NCI-H2107 (cell line): Measurements from ENCODE around the gene CLIC3.

Experiments used
- DNase-seq: peaks from one replicate; lab custom pipeline; 2025; lab: John Stamatoyannopoulos, UW

Gene CLIC3

DNA sequence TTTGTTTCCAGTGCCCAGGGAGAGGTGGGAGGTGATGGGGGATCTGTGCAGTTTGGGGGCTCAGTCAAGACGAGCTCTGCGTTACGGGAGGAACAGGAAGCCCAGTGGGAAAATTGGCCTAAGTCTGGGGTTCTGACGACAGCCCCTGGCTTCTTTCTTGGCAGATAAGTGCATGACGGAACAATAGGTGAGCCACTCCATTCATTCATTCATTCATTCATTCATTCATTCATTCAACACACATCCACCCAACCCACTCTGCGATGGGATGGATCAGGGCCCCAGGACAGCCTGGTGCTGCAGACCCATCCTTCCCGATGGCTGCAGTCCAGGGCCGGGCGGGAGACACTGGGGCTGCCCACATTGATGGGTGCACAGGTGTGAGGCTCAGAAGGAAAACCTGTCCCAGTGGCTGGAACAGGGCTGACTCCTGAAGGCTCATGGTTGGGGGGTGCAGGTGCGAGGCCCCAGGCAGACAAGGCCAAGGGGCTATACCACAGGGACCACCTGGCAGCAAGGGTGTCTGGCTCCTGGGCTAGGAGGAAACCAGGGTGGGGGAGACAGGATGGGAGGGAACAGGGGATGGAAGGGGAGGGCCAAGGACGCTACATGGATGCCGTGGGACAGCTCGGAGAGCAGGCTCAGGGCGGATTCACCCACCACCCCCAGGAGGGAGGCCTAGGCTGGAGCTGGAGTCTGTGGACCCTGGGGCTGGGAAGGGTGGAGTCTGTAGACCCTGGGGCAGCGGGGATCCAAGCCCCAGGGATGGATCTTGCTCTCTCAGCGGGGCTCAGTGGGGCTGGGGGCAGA is 15.5 kb downstream of the CLIC3 start:
- no peak for DNase-seq

DNA sequence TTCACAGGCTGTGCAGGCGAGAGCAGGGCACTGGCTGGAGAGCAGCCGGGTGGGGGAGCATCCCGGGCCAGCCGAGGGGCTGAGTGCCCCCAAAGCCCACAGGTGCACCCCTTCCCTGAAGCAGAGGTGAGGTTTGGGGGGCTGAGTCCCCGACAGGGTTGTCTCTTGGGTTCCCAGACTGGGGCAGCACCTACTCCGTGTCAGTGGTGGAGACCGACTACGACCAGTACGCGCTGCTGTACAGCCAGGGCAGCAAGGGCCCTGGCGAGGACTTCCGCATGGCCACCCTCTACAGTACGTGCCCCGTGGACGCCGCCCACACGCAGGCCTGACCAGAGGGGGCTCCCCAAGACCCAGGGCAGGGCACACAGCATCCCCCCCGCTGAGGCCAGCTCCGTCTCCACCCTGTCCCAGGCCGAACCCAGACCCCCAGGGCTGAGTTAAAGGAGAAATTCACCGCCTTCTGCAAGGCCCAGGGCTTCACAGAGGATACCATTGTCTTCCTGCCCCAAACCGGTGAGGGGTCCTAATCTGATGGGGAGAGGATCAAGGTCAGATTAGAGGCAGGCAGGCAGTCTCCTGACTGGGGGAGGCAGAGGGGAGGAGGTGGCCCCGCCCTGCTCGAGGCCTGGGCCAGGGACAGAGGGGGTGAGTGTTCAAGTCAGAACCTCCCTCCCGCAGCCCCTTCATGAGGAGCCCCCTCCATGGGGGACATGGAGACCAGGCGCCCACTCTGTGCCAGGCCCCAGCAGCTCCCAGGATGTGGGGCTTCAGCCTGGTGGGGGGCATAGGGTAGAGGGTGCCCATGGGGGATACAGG is 16.4 kb downstream of the CLIC3 start:
- no peak for DNase-seq

DNA sequence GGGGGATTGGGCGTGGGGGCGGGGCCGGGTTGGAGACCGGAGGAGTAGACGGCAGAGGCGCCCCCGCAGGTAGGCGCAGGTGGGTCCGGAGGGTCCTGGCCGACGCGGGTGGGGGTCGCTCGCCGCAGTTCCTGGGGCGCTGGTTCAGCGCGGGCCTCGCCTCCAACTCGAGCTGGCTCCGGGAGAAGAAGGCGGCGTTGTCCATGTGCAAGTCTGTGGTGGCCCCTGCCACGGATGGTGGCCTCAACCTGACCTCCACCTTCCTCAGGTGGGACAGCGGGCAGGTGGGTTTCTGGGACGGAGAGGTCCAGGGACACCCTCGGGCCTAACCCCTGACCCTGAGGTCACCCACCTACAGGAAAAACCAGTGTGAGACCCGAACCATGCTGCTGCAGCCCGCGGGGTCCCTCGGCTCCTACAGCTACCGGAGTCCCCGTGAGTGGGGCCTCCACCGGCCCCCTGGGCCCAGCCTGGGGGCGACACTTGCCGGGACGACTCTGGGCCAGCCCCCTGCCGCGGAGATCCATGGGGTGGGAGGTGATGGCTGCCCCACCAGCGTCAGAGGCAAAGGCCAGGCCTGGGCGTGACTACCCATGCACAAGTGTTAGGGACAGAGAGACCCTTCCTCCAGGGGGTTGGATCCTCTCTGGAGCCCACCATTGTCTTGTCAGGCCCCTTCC is 17.4 kb downstream of the CLIC3 start:
- DNase-seq = no peak

DNA sequence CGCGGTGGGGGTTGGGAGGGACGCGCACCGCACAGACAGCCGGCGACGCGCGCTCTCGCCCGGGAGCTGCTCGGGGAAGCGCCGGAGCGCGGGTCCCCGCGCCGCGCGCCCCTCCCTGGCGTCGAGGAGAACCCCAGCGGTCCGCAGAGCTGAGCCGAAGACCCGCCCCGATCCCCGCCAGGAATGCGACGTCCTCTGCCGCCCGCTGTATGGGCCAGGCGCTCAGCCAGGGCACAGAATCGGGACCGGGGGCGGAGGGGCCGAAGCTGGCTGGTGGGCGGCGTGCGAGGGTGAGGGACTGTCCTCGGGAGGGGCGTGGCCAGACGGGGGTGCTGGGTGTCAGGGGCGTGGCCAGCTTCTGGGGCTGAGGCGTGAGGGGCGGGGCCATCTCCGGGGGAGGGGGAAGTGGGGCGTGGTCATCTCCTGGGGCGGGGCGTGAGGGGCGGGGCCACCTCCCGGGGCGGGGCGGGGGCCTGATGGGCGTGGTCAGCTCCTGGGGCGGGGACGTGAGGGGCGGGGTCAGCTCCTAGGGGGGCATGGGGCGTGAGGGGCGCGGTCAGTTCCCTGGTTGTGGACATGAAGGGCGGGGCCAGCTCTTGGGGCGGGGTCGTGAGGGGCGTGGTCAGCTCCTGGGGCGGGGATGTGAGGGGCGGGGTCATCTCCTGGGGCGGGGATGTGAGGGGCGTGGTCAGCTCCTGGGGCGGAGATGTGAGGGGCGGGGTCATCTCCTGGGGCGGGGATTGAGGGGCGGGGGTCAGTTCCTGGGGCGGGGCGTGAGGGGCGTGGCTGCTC is 18.1 kb downstream of the CLIC3 start:
- no peak for DNase-seq

DNA sequence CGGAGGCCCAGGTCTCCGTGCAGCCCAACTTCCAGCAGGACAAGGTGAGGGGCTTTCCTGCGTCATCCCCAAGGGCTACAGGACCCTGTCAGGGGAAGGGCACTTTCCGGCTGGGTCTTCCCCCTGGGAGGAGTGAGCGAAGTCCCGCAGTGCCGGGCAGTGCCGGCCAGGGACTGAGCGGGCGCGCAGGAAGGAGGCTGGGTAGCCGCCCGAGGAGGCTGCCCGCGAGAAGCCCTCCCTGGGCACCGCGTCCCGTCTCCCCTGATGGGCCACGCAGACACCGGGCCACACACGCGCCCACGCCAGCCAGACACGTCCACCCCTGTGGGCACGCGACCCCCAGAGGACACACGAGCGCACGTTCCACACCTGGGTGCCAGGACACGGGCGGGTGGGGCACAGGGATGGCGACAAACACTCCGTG is 18.7 kb downstream of the CLIC3 start:
- DNase-seq = no peak

DNA sequence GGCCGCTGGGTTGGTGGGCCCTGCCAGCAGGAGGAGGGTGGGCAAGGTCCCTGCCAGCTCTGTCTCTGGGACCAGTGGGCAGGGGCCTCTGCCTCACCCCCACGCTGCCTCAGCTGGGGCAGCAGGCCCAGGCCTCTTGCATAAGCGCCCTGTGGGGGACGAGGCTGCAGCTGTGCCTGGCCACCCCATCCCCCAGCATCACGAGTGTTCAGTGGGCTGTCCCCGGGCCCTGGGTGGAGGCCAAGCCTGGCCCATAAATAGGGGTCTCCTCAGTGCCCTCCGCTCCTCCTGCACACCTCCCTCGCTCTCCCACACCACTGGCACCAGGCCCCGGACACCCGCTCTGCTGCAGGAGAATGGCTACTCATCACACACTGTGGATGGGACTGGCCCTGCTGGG is 19.1 kb downstream of the CLIC3 start, which contains the start of gene PTGDS:
PTGDS (plus strand) TSS at position 282 of the 400 bp plus-strand sequence; CDS start at position 357, 75 bp downstream.
- DNase-seq = no peak

DNA sequence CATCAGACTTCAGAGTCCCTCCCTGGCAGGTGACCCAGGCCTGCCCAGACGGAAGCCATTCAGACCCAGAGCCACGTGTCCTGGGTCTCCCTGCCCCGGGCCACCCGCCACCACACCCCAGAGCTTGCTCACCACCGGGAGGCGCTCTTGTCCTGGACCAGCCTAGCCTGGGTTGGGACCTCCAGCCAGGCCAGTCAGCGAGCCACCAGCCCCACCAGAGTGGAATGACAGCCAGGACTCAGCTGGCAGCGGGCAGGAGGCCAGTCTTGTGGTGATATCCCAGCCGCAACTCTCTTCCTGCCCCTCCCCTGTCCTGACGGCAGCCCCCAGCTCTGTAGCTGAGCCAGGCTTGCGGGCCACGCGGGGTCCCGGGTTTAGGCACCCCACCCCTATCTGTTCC is 20.7 kb downstream of the CLIC3 start:
- no peak for DNase-seq

DNA sequence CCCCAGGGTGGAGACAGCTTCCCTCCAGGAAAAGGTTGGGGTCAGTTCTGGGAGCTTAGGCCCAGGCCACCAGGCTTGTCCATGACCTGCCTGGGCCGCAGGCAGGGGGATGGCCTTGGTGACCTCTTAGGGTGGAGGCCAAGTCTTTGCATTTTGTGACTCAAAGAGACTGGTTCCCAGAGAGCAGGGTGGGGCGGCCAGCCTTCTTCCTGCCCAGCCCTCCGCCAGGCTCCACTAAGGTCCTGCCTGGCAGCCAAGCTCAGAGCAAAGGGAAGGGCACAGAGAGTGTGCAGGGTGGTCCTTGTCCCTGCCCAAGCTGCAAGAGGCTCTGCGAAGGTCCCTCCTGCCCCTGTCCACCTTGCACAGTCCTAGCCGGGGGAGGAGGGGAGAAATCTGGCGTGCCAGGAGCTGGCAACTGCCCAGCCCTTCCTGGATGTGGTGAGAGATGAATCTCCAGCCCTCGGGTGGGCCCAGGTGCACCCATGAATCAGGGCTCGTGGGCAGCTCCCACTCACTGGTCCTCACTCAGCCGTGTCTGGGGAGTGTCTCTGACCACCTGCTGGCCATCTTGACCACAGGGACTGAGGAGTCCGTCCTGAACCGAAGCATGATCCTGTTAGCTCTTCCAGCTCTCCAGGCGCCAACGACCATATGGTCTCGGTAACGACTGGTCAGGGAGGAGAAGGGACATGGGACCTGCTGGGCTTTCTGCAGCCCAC is 21.4 kb downstream of the CLIC3 start:
- DNase-seq = no peak

DNA sequence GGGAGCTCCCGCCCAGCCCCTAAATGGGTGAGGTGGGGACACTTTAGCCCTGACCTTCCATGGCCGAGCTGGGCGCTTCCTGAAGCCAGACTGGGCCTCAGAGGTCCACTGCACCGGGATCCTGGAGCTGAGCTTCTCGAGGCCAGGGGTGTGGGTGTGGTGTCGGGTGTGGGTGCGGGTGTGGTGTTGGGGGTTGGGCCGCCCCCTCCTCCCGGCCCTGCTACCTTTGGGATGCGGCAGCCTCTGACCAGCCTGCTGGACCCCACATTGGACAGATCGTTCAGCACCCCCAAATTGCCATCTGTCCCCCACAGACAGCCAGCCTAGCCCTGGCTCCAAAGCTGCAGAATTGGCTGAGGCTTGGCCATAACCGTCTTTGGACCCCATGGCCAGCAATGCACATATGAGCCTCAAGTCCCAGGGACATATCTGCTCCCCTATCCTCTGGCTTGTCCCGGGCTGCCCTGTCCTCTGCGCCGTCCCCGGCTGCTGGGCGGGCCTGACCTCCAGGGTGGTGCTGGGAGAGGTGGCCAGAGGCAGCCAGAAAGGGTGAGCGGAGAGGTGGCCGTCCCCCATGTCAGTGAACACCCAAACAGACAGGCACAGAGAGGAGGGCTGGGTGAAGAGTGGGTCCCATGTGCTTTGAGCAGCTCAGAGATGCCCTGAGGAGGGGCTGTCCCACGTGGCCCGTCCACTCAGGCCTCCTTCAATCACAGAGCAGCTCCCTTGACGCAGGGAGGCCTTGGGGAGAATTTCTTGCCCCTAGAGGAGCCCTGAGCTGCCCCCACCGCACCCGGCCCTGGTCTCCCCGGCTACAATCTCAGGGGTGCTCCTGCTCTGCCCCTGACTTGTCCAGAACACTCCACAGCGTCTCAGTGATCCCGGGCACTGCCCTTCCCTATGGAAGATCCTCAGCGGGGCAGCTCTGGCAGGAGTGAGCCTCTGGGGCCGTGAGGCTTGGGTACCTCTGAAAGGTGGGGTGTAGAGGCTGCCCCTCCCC is 22.4 kb downstream of the CLIC3 start:
- DNase-seq = no peak

DNA sequence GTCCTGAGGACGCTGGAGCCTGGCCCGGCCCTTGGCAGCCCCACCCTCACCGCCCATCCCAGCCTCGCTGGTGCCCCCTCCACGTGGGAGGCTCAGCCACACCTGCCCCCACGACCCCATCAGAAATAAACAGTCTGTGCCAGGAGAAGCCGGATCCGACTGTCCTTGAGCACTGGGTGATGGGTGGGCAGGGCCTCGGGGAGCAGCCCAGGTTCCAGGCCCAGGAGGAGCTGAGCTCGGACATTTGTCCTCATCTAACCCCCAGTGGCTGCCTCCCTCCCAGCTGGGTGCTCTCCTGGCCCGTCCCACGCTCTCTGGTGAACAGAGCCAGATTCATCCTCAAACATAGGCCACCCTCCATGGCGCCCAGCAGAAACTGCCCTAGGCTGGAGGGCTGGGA is 23.6 kb downstream of the CLIC3 start:
- DNase-seq = no peak

DNA sequence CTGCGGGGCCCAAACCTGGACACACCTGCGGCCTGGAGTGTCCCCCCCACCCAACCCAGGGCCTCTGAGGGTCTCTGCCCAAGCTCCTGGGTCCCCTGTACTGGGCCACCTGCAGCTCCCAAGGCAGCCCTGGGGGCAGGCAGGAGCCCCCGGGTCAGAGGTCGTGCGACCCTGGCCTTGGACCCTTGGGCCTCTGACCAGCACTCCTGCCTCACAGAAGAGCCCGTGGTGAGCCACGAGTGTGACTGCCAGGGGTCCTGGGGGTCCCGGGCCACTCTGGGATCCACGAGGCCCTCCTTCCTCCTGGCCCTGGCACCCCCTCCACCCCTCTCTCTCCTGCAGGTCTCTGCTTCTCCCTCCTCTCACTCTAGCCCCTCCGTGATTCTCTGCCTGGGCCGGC is 24.0 kb downstream of the CLIC3 start:
- no peak for DNase-seq

DNA sequence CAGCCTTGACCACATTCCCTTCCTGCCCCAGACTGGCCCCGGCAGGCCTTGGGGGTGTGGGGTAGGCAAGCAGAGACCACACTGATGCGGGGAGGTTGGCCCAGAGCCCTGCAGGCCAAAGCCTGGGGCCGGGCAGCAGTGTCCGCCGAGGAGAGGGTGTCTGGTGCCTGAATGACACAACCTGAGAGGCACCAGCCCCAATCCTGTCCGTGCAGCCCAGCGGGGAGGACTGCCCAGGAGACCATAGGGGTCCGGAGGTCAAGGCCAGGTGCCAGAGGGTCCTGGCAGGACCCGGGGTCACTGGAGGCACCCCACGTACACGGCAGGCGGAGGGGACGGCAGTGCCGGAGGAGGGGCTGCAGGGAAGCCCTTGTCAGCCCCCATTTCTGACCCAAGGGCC is 24.6 kb downstream of the CLIC3 start:
- DNase-seq = no peak

DNA sequence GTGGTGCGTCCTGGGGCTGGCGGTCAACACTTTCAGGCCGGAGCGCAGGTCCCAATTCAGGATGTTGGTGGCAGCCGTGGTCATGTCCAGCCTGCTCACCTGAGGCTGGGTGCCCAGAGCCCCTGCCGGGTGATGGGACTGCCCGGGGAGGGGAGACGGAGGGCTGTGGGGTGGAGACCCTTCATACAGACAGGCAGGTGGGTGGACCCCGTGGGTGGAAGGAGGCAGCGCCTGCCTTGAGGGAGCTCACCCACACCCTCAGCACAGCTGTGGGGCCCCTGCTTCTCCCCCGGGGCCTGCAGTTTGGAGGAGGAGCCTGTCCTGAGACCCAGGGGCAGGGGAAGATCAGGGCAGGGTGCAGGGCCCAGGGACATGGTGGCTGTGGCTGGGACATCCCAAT is 26.0 kb downstream of the CLIC3 start:
- no peak for DNase-seq

DNA sequence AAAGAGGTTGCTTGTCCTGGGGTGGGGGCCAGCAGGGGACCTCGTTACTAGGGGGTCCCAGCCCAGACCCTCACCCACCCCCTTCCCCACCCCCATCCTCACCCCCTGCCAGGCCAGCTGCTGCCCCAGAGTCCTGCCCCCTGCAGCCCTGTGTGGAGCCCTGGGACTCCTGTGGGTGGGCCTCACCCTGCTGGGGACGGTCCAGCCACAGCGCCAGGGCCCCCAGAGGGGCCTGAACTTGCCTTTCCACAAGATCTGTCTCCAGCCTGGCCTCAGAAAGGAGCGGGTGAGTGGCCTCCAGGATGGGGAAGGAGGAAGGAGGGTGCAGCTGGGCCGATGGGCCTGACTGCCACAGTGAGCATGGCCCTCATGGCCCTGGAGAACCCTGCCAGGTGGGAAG is 26.6 kb downstream of the CLIC3 start:
- no peak for DNase-seq

DNA sequence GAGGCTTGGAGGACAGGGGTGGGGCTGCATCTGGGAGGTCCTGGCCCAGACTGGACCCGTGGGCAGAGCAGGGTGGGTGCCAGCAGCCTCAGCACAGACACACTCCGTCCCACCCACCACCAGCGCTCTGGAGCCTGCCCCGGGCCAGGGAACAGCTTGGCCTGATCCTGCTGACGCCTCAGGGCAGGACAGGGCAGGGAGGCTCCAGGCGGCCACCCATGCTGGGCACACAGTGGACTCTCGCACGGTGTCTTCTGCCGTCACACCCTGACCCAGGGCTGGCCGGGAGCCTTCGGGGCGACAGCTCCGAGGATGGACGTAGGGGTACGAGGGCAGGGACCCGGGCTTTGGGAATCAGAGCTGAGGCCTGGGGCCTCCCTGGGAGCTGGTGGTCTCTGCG is 27.2 kb downstream of the CLIC3 start:
- no peak for DNase-seq

DNA sequence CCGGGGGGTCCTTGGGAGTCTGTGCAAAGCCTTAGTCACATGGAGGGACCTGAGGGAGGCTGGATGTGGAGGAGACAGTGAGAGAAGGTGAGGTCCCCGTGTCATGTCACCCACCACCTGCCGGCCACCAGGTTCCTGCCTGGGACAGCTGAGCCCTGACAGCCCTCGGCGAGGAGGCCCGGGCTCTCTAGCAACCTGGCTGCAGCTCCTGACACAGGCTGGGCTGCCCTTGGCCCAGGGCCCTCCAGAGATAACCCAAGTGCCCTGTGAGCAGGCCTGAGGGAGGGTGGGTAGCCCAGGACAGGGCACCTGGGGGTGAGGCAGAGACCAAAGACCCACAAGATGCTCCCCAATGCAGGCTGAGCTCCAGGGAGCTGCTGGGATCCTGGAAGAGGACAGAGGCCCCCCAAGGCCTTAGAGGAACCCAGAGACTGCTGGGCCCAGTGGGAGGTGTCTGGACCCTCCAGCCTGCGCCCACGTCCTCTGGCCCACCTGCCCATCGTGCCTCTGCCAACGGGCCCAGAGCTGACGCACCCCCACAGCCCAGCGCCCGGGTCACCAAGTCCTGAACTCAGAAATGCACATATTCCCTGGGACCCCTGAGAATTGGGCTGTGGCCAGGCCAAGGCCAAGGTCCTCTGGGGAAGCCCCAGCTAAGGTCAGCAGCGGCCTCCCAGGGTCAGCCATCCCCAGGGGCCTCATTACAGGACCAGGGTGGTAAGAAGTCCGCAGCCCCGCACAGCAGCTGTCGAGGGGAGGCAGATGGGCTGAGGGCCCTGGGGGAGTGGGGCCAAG is 27.8 kb downstream of the CLIC3 start:
- DNase-seq = no peak

DNA sequence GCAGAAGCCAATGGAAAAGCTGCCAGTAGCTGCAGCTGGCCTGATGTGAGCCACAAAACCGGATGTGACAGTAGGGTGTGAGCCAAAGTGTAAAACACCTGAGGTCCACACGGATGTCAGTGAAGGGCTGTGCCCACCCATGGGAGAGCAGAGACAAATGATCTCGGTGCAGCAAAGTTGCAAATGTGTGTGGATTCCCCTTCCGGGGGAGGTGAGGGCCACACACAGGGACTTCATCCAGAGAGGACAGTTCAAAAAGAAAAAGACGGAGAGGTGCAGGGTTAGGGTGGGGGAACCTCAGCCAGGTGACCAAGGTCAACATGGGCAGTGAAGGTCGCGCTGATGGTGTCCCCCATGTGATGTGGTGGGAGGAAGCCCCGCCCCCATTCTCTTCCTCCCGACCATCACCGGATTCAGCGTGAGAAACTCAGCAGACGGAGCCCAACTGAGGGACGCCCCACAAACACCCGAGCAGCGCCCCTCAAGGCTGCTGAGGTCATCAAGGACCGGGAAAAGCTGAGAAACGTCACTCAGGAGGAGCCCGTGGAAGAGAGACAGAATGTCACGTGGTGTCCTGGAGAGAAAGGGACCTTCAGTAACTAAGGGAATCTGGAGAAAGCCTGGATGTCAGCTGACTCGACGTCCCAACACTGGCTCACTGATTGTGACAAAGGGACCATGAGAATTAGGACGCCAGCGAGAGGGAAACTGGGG is 30.4 kb downstream of the CLIC3 start:
- DNase-seq = no peak

DNA sequence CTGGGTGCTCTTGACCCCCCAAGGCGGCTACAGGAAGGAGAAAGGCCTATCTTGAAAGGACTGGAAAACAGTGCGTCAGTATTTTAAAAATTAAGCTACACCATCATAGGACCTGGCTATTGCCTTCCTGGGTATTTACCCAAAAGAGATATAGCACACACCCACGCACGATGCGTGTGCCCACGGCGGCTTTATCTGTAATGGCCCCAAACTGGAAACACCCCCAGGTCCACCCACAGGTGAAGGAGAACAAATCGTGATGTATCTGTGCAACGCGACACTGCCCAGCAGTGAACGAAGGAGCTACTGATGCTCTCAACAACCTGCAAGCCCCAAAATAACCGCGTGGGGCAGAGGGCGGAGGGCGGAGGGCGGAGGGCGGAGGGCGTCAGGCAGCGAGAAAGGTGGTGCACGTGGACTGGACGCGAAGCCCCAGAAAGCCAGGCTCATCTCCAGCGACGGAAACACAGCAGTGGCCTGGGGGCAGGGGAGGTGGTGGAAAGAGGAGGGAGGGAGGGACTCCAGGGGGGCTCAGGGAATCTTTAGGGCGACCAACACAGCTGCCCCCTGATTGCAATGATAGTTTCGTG is 31.4 kb downstream of the CLIC3 start:
- DNase-seq = no peak
